NCI-H2196 treated with DMSO at 0.1 percent for 48 hours (cell line): ENCODE measurements around the gene DSC3.
"Not testable (repeated sequence)": the region's sequence is repeated elsewhere in the genome, so short reads cannot be mapped to it uniquely, and the experiment has no call there.

Source experiments
- DNase-seq: peaks from one replicate; lab custom pipeline; 2025; ENCODE audit not compliant: unreplicated experiment; lab: John Stamatoyannopoulos, UW

The DSC3 gene

DNA sequence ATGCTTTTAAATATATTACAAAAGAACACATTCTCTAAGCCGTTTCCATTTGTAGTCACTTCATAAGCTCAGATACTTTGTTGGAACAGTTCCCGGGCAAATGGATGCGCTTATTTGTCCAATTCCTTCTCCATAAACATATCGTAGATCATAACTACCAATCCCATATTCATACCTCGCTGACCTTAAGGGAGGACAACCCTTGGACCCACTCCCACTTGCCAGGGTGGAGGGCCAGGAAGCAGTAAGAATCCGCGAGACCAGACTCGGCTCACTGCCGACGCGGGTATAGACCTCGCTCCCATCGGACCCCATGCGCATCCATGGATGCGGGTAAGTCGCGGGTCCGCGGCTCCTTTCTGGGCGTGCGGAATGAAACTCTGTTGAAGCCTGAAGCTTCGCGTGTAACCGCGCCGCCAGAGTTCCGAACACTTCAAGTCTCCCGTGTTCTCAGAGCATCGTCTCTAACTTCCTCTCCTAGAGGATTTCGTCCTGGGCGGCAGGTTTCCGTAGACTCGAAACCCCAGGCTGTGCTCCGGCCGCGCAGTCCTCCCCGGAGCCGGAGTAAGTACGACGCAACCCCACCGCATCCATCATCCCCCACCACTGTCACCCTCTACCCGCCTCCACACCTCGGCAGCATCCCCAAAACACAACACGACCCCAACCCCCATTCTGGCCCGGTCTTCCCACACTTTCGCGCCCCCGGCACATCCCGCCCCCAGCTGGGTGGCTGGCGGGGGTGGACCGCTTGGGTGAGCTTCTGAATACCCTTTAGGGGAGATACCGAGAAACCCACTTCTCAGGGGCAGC lies 1.1 kb downstream of the DSC3 start:
- DNase-seq: no peak

- no peak for DNase-seq
Observed at GRCh38 chr18:31040686-31041270, 1.8 kb downstream of the DSC3 start.

DNA sequence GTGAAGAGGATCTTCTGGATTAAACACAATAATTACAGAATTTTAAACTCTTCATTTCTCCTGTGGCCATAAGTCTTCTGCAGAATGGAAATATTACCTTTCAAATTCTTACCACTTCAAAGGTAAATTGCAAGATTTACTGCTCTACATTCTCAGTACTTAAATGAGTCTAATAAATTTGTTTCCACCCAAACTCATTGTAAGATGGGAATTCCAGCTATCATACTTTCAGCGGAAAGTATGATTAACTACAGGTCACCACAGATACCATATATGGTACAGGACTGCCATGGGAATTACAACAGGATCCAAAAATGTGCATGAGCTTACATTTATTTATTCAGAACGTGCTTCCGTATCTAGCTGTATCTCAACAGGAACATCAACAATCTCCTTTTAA lies 3.1 kb downstream of the DSC3 start:
- no peak for DNase-seq

DNA sequence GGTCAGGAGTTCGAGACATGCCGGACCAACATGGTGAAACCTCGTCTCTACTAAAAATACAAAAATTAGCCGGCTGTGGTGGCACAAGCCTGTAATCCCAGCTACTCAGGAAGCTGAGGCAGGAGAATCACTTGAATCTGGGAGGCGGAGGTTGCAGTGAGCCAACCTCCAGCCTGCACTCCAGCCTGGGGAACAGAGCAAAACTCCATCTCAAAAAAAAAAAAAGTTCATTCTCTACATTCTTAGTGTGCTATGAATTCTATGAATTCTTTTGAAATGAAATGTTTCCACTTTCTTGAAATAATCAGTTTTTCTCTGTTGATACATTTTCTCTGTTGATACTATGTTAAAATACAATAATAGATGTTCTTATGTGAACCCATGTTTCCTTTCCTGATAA lies 4.9 kb downstream of the DSC3 start:
- DNase-seq: not testable (repeated sequence)

GRCh38 chr18:31034541-31034940 lies 8.0 kb downstream of the DSC3 start:
- no peak for DNase-seq

- no peak for DNase-seq
Observed at GRCh38 chr18:31030574-31031278, 11.8 kb downstream of the DSC3 start.

- no peak for DNase-seq
Observed at GRCh38 chr18:31015715-31016434, 26.7 kb downstream of the DSC3 start.

DNA sequence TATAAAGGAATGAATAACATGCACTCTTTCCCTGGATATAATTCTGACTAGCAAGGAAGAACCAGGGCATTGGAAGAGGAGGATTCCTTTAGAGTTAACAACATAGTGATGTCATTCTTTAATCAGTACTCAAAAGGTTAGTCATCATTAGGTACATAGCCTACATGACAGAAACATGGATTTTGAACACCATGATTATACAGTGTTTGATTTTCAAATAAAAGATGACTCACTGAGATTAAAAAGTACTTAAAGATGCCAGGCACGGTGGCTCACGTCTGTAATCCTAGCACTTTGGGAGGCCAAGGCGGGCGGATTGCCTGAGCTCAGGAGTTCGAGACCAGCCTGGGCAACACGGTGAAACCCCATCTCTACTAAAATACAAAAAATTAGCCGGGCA lies 31.1 kb downstream of the DSC3 start:
- DNase-seq: not testable (repeated sequence)

DNA sequence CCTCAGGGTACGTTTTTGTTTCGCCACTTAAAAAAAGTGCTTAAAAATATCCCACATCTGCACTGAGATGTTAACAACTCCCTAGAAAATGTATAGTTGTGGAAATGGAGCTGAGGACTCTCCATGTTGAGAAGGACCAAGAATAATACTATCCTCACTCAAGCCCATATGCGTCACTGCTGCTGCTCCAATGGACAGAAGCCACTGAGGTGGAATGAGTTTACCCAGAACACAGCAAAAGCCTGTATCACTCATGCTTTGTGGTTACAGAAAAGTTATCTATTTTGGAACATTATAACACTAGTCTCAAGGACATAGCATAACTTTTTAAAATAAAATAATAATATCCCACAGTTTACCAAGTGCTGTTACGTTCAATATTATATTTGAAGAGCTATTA lies 31.9 kb downstream of the DSC3 start:
- DNase-seq: no peak

DNA sequence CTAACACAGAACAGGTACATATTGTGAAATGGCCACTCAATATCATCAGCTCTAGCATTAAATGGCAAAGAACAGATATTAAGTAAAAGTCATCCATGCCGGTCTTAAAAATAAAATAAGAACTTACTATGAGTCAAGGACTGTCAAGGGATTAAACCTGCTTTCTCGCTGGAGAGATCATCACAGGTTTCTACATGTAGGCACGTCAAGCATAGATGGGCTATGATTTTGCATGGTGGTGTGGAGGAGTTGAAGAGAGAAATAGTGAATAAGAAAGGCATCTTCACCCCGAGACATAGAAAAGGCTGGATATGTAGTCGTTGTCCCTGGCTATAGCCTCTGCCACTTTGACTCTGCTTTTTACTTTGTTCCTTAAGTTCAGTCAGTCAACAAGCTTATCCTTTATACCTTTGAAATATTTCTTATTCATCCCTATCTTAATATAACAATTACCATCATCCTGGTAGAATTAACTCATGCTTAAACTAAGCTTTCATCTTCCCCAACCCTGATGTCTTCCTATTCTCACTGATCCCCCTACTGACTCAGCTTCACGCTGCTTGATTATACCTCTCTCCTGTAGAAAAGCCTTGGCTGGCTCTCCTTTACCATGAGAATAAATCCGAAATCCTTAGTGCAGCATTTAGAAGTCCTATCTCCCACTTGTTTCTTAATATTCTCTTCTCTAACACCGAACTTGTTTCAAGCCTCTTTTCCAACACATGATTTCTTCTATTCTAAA lies 42.5 kb downstream of the DSC3 start:
- DNase-seq: no peak

DNA sequence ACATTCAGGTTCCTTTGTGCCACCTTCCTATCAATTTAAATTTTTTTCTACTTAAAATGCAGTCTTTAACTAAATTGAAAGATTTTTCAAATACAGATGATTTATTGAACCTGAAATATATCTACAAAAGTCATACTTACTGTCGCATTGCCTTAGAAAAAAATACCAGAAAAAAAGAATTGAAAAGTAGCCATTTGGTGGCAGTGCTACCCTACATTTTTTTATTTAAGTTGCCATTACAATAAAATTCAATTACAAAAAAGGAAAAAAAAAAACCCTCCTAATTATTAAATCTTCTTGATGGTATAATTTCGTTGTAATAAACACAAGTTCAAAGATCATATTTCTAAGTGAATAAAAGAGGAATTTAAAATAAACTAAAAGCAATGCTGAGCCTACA lies 43.4 kb downstream of the DSC3 start:
- no peak for DNase-seq

DNA sequence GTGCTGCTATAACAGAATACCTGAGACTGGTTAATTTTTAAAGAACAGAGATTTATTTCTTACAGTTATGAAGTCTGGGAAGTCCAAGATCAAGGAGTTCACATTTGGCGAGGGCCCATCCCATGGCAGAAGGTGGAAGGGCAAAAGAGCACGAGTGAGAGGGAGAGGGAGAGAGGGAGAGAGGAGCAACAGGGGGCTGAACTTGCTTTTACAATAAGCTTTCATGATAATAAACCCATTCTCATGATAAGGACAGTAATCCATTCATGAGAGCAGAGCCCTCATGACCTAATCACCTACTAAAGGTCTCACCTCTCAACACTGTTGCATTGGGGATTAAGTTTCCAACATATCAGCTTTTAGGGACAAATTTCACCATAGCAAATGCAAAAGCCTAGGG lies 45.3 kb downstream of the DSC3 start:
- DNase-seq: no peak

DNA sequence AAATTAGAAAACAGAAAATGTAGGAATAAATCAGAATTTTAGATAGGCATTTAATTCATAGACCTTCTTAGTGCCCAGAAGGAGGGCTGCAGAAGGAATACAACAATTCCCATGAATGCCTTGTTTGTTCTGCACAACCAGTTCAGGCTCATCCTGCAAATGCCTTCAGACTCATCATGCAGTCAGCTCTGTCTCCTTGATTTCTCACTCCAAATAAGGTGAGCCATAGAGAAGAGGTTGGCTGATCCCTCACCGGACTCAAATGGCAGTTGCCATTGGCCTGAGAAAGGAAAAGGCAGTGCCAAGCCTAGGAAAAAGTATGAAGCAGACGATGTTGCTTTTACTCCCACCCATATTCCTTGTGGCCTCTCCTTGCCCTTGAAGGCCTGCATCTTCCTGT lies 50.3 kb downstream of the DSC3 start:
- DNase-seq: no peak

DNA sequence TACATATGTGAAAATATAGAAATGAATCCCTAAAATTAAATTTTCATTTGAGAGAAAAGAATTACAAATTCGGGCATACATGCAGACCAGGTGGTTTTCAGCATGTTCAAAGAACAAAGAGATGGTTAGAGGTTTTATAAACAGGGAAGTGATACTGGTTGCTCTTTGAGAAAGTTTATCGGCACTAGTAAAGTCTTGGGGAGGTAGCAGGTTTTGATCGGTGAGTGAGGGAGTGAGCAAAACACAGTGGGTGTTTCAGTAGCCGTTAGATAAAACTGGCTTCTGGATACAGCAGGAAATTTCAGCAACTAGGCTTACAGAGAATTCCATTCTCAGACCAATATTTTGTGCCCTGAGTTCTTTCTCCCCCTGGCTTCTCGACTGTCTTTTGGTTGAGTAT lies 51.1 kb downstream of the DSC3 start:
- DNase-seq: no peak

DNA sequence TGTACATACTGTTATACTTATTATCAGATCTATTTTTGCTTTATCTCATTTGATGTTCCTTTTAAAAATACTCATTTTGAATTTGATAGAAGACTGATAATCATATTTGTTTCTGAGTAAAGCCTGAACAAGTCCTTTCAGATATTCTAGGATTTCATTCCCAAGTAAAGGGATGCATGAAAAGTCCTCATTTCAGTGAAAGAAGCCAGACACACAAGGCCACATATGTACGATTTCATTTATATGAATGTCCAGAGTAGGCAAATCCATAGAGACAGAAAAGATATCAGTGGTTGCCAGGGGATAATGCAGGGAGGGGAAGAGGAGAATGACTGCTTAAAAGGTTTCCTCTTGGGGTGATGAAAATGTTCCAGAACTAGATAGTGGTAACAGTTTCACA lies 53.4 kb downstream of the DSC3 start:
- DNase-seq: no peak

GRCh38 chr18:30988440-30988839 lies 54.1 kb downstream of the DSC3 start:
- DNase-seq: no peak

GRCh38 chr18:30987467-30988241 lies 54.9 kb downstream of the DSC3 start:
- no peak for DNase-seq

DNA sequence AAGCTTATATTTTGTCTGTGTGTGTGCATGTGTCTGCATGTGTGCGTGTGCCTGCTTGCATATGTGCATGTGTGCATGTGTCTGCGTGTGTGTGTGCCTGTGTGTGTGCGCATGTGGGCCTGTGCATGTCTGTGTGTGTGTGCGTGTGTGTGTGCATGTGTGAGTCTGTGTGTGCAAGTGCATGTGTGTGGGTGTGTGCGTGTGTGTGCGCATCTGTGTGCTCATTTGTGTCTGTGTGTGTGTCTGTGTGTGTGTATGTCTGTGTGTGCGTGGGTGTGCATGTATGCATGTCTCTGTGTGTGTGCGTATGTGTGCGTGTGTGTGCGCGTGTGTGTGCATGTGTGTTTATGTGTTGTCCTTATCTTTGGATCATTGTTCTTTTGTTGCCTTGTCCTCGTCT lies 56.8 kb downstream of the DSC3 start:
- no peak for DNase-seq

GRCh38 chr18:30982285-30982992 lies 60.1 kb downstream of the DSC3 start:
- no peak for DNase-seq

DNA sequence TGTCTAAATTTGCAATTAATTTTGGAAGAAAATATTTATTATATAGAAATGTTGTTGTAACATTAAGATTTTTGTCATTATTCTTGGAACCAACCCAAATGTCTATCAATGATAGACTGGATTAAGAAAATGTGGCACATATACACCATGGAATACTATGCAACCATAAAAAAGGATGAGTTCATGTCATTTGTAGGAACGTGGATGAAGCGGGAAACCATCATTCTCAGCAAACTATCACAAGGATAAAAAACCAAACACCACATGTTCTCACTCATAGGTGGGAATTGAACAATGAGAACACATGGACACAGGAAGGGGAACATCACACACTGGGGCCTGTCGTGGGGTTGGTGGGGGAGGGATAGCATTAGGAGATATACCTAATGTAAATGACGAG lies 64.5 kb downstream of the DSC3 start:
- DNase-seq: not testable (repeated sequence)
